HepG2 (cell line): ENCODE measurements around the gene BLMH.

Source experiments
- ARNT ChIP-seq: fragments of 450-650 bp; IDR thresholded peaks from 2 replicates; pipeline ENCODE4 v1.6.1; 2017
- BCL6 ChIP-seq: IDR thresholded peaks from 2 replicates; pipeline ENCODE4 v1.6.1; 2016; ENCODE audit warnings: missing genetic modification reagents, missing compliant biosample characterization
- EP300 ChIP-seq, 3 experiments: sonication (generic) in 1 of 3; formaldehyde crosslinking in 1 of 3; IDR thresholded peaks; 2 replicates each; pipeline versions ENCODE4 v1.5.1 to v1.6.1; 2011 to 2020; ENCODE audit warnings: low read depth in 2 of 3, low read length in 2 of 3, borderline replicate concordance in 1 of 3, improper control_type of control experiment in 1 of 3, mild to moderate bottlenecking in 1 of 3, missing genetic modification reagents in 1 of 3, moderate library complexity in 1 of 3
- NR1H2 ChIP-seq: sonication (generic); formaldehyde crosslinking; IDR thresholded peaks from 2 replicates; pipeline ENCODE4 v1.8.1; 2022; ENCODE audit warnings: low read depth, missing genetic modification reagents, borderline replicate concordance
- ZNF256 ChIP-seq: sonication (generic); formaldehyde crosslinking; conservative IDR thresholded peaks from 2 replicates; pipeline ENCODE4 v1.4.0; 2020; ENCODE audit warnings: missing genetic modification reagents
- TF ChIP-seq, protein P1 (sequence below), 2 experiments: sonication (generic) in 1 of 2; formaldehyde crosslinking in 1 of 2; IDR thresholded peaks; 2 replicates each; pipeline versions ENCODE4 v1.5.1 to v1.6.1; 2011 to 2020; ENCODE audit warnings: borderline replicate concordance in 1 of 2, low read depth in 1 of 2, low read length in 1 of 2, mild to moderate bottlenecking in 1 of 2, missing genetic modification reagents in 1 of 2, moderate library complexity in 1 of 2
- TF ChIP-seq, protein P2 (sequence below): sonication (generic); formaldehyde crosslinking; IDR thresholded peaks from 2 replicates; pipeline ENCODE4 v1.5.0; 2020; ENCODE audit warnings: mild to moderate bottlenecking, missing genetic modification reagents, moderate library complexity
- TF ChIP-seq, protein P3 (sequence below): sonication (generic); formaldehyde crosslinking; IDR thresholded peaks from 2 replicates; pipeline ENCODE4 v1.5.1; 2020; ENCODE audit warnings: missing genetic modification reagents, mild to moderate bottlenecking, borderline replicate concordance

DNA sequence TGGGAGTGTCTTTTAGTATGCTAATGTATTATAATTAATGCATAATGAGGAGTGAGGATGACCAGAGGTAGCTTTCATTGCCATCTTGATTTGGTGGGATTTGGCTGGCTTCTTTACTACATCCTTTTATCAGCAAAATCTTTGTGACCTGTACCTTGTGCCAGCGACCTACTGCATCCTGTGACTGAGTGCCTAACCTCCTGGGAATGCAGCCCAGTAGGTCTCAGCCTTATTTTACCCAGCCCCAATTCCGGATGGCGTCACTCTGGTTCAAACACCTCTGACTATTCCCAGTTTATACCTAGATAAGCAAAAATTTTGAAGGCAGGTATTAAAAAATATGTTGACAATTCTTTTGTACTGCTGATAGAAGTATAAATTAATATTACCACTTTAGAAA, 10.5 kb upstream of the BLMH start:
- TF ChIP-seq, protein P1, sequence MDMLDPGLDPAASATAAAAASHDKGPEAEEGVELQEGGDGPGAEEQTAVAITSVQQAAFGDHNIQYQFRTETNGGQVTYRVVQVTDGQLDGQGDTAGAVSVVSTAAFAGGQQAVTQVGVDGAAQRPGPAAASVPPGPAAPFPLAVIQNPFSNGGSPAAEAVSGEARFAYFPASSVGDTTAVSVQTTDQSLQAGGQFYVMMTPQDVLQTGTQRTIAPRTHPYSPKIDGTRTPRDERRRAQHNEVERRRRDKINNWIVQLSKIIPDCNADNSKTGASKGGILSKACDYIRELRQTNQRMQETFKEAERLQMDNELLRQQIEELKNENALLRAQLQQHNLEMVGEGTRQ (IDR thresholded peaks at IDR 0.05; ENCODE audit: low read depth, low read length), result no peak
- TF ChIP-seq, protein P1 (CRISPR knock-in tag; IDR thresholded peaks at IDR 0.05; ENCODE audit: borderline replicate concordance), result no peak
- TF ChIP-seq NR1H2 (CRISPR knock-in tag) (no peak), BCL6 (no peak), EP300 (IDR thresholded peaks at IDR 0.05; ENCODE audit: low read depth in 2 of 2, low read length in 2 of 2) (no peak), EP300 (CRISPR knock-in tag; IDR thresholded peaks at IDR 0.05; ENCODE audit: borderline replicate concordance) (no peak), ARNT (no peak), ZNF256 (CRISPR knock-in tag) (no peak)
- TF ChIP-seq, protein P2, sequence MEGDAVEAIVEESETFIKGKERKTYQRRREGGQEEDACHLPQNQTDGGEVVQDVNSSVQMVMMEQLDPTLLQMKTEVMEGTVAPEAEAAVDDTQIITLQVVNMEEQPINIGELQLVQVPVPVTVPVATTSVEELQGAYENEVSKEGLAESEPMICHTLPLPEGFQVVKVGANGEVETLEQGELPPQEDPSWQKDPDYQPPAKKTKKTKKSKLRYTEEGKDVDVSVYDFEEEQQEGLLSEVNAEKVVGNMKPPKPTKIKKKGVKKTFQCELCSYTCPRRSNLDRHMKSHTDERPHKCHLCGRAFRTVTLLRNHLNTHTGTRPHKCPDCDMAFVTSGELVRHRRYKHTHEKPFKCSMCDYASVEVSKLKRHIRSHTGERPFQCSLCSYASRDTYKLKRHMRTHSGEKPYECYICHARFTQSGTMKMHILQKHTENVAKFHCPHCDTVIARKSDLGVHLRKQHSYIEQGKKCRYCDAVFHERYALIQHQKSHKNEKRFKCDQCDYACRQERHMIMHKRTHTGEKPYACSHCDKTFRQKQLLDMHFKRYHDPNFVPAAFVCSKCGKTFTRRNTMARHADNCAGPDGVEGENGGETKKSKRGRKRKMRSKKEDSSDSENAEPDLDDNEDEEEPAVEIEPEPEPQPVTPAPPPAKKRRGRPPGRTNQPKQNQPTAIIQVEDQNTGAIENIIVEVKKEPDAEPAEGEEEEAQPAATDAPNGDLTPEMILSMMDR (CRISPR knock-in tag), result no peak
- TF ChIP-seq, protein P3, sequence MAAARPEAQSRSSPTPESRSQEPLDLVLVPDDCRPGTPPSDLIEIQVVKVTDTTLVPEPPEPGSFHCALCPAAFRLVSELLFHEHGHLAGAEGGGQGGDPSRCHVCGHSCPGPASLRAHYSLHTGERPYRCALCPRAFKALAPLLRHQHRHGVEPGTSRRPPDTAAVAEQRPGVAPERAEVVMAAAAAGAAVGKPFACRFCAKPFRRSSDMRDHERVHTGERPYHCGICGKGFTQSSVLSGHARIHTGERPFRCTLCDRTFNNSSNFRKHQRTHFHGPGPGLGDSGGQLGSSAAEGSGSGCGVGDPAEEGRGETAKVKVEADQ (CRISPR knock-in tag), result no peak
